ENCODE measurements around the gene THOC6.
"Not testable (repeated sequence)": the region's sequence is repeated elsewhere in the genome, so short reads cannot be mapped to it uniquely, and the experiment has no call there.

THOC6 gene

DNA sequence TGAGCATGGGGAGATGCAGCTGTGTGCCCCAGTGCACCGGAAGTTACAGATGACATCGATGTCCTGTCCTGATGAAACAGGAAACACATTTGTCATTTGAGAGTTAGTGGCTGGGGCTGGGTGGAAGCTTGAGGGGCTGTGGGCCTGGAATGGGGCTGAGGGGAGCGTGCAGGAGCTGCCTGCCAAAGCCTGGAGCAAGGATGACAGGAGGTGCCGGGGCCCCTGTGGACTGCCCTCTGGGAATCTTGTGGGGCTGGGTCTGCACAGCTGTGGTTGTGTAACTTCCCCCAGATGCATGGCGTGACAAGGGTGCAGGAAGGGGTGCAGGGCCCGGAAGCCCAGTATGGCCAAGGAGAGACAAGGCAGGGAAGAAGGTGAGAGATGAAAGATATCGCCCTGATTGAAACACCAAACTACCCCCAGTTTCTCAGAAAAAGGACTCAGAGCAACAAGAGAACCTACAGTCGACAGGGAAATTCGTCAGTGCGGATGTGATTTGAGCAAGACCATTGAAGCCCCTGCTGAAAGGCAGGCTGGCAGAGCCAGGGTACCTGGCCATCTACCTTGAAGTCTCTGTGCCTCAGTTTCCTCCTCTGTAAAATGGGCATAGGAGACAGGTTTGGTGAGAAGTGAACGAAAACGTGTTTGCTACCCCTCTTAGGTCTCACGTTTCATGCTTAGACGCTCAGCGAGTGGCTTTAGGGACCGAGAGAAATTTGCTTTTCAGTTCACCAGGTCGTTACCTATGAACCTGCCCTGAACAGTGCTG lies 31.3 kb downstream of the THOC6 start:
- no peak for DNase-seq (ENCODE audit: low spot score)

GRCh38 chr16:3055734-3056115 lies 31.9 kb downstream of the THOC6 start:
- peak; percentile 13 for DNase-seq (ENCODE audit: low spot score)

- DNase-seq (ENCODE audit: low spot score) = peak; percentile 3
These were observed 32.7 kb downstream of the THOC6 start for GRCh38 chr16:3056336-3057180.

GRCh38 chr16:3057181-3058138 lies 33.6 kb downstream of the THOC6 start:
- no peak for DNase-seq (ENCODE audit: low spot score)

GRCh38 chr16:3058139-3059030 lies 34.5 kb downstream of the THOC6 start:
- peak; percentile 75 for DNase-seq (ENCODE audit: low spot score)

GRCh38 chr16:3059041-3059722 lies 35.3 kb downstream of the THOC6 start:
- DNase-seq (ENCODE audit: low spot score) = peak; percentile 97

- no peak for DNase-seq (ENCODE audit: low spot score)
These were observed 35.9 kb downstream of the THOC6 start for GRCh38 chr16:3059723-3060242.

DNA sequence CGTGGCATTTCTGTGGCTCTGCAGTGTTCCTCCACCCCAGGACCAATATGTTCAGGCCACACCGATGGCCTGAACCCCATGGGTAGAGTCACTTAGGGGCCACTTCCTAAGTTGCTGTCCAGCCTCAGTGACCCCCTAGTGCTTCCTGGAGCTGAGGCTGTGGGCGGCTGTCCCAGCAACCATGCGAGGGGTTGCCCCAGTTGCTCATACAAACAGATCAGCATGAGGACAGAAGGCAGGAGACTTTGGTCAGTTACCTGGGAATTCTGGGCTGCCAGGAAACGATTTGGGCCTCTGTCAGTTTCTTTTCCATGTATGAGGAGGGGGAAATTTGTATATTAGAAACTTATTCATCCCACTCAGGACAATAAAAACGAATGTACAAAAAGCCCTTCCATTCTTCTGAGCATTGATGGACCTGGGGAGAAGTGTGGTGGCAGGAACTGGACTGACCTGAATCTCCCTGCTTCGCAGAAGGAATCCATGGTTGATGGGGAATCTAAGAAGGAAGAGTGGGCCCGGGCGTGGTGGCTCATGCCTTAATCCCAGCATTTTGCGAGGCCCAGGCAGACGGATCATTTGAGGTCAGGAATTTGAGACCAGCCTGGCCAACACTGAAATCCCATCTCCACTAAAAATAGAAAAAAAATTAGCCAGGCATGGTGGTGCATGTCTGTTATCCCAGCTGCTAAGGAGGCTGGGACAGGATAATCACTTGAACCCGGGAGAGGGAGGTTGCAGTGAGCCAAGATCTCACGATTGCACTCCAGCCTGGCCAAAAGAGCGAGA lies 36.7 kb downstream of the THOC6 start:
- DNase-seq (ENCODE audit: low spot score) = no peak

GRCh38 chr16:3062553-3062952 lies 38.7 kb downstream of the THOC6 start:
- DNase-seq (ENCODE audit: low spot score) = no peak

DNA sequence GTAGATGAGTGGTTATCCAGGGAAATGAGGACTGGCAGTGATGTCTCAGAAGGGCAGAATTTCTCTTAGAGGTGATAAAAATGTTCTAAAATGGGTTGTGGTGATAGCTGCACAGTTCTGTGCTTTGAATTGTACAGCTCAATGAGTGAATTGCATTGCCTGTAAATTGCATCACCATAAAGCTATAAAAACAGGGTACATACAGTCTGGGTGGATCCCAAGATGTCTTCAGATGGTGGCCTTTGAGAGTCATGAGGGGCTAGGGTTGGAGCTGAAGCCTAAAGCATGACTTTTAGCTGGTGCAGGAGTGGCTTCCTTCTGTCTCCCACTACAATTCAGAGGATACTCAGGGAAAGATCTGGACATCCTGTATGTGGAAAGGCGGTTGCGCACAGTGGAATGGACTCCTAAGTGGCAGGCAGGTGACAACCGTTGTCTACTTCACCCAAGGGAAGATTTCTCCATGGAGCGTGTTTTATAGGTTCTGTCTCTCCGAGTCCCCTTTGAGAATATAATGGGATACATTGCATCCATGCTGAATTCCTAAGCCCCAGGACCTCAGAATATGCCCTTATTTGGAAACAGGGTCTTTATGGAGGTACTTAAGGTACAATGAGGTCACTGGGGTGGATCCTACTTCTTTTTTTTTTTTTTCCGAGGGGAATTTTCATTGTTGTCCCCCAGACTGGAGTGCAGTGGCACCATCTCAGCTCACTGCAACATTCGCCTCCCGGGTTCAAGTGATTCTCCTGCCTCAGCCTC lies 40.0 kb downstream of the THOC6 start:
- peak; percentile 9 for DNase-seq (ENCODE audit: low spot score)

GRCh38 chr16:3065069-3065741 lies 41.4 kb downstream of the THOC6 start, which contains the start of gene IL32:
Gene IL32 (plus strand): TSS chr16:3065640. CDS start chr16:3065812, 172 bp downstream.
- DNase-seq (ENCODE audit: low spot score) = peak; percentile 36

DNA sequence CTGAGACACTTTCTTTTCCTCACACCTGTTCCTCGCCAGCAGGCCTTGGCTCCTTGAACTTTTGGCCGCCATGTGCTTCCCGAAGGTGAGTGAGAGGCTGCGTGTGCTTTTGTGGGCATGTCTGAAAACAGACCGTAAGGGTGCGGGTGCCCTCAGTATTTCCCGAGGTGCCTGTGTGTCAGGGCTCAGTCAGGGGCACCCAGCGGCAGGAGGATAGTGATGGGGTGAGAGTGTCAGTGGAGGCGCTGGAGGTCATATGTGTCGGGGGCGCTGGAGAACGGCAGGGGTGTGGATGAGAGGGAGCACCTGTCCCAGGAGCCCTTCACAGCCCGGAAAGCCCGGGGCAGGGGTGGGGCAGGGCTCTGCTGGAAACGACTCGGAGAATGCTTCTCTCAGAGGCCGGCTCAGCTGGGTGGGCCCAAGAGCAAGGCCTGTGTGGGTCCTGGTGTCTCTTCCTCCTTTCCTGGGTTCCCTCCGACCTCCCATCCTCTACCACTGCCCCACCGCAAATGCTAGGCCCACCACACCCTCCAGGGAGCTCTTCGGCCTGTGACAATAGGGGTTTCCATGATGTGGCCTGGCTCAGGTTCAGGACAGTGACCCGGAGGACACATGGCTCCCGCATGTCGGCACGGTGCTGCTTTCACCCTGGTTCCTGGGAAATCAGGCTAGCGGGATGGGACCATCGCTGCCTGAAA lies 42.1 kb downstream of the THOC6 start:
- DNase-seq (ENCODE audit: low spot score) = peak; percentile 7

GRCh38 chr16:3066440-3066748 lies 42.6 kb downstream of the THOC6 start:
- no peak for DNase-seq (ENCODE audit: low spot score)

DNA sequence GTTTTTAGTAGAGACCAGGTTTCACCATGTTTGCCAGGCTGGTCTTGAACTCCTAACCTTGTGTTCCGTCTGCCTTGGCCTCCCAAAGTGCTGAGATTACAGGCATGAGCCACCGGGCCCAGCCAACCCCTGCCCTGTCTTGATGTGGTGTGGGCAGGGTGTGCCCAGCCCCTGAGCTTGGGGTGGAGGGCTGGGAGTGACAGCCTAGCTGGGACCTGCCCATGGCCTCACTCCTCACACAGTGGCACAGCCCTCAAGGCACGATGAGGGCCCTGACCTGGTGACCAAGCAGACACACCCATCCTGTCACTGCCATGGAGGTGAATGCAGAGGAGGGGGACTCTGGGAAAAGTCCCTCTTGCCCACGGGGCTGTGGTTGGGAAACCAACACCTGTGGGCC lies 44.7 kb downstream of the THOC6 start:
- no peak for DNase-seq (ENCODE audit: low spot score)

- DNase-seq (ENCODE audit: low spot score) = not testable (repeated sequence)
These were observed 45.3 kb downstream of the THOC6 start for GRCh38 chr16:3069146-3069545.

DNA sequence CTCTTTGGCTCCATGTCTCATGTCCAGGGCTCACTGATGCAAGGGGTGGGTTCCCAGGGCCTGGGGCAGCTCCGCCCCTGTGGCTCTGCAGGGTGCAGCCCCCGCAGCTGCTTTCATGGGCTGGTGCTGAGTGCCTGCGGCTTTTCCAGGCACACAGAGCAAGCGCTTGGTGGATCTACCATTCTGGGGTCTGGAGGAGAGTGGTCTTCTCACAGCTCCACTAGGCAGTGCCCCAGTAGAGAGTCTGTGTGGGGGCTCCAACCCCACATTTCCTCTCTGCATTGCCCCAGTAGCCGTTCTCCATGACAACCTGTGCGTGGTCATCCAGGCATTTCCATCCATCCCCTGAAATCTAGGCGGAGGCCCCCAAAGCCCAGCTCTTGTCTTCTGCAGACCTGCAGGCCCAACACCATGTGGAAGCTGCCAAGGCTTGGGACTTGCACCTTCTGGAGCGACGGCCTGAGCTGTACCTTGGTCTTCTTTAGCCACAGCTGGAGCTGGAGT lies 46.8 kb downstream of the THOC6 start:
- DNase-seq (ENCODE audit: low spot score) = no peak

DNA sequence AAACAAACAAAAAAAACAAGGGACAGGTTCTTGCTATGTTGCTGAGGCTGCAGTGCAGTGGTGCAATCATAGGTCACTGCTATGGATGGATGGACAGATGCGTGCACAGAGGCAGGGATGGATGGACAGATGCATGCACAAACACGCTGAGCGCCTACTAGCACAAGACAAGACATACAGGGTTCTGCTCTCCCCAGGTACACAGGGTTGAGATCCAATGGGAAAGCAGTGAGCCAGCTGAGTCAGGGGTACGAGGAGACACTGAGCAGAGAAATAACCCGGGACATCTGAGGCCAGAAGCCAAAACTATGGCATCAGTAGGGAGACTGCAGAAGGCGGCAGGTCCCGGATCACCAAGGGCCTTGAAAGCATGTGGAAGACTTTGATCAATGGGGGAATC lies 47.8 kb downstream of the THOC6 start:
- no peak for DNase-seq (ENCODE audit: low spot score)
